Nephron progenitor cell (in vitro differentiated cells): ENCODE data around the gene SAPCD1.
A peak's percentile ranks its signal among the peaks of the same experiment; 100 is the strongest.

Experiments used
- DNase-seq: peaks from one replicate; pipeline ENCODE4 v3.0.0; 2021
- H3K27ac Mint-ChIP-seq: 2 replicates; pipeline ENCODE4 v1.8.0; 2021; ENCODE audit warnings: mild to moderate bottlenecking, moderate library complexity, mixed read lengths
- H3K27me3 Mint-ChIP-seq: 2 replicates; pipeline ENCODE4 v1.8.0; 2021; ENCODE audit warnings: mild to moderate bottlenecking, low read depth, mixed read lengths; ENCODE audit not compliant: poor library complexity
- H3K36me3 Mint-ChIP-seq: 2 replicates; pipeline ENCODE4 v1.8.0; 2021; ENCODE audit warnings: low read depth, mixed read lengths
- H3K4me1 Mint-ChIP-seq: 2 replicates; pipeline ENCODE4 v1.8.0; 2021; ENCODE audit warnings: mixed read lengths
- H3K4me3 Mint-ChIP-seq: 2 replicates; pipeline ENCODE4 v1.8.0; 2021; ENCODE audit warnings: mild to moderate bottlenecking, moderate library complexity, mixed read lengths
- H3K9me3 Mint-ChIP-seq: 2 replicates; pipeline ENCODE4 v1.8.0; 2021; ENCODE audit warnings: mild to moderate bottlenecking, moderate library complexity, mixed read lengths
- CTCF ChIP-seq: fragments of 200-600 bp; sonication (generic); IDR thresholded peaks from 2 replicates; pipeline ENCODE4 v1.5.0; 2021; ENCODE audit warnings: antibody characterized with exemption

Gene SAPCD1

GRCh38 chr6:31813465-31813849 is 51.0 kb downstream of the SAPCD1 start:
- H3K36me3 Mint-ChIP-seq: peaks cover 16% of the 10 kb centered on the region
- H3K27ac Mint-ChIP-seq: peak overlapping the region; percentile 86
- peaks cover 29% of the 10 kb centered on the region for H3K4me1 Mint-ChIP-seq
- H3K4me3 Mint-ChIP-seq: no peak overlapping the region
- H3K9me3 Mint-ChIP-seq: peaks cover 22% of the 10 kb centered on the region
- DNase-seq: no peak
- no peak for TF ChIP-seq CTCF
- H3K27me3 Mint-ChIP-seq: peaks cover 6% of the 10 kb centered on the region
